H9 (cell line): Measurements from ENCODE around the gene STRA6. TPM values are rescaled to one million over a fixed set of nuclear protein-coding genes. Genes with fewer than 3 reads are reported as not detected.
A peak's percentile ranks its signal among the peaks of the same experiment; 100 is the strongest.

Experiments
- DNase-seq: peaks from one replicate; pipeline ENCODE4 v3.0.0-alpha.2; 2017
- H2AFZ ChIP-seq: one replicate; pipeline ENCODE4 v1.6.1; 2013; ENCODE audit warnings: mild to moderate bottlenecking, low read length, control low read depth, moderate library complexity
- H2AK5ac ChIP-seq: 2 replicates; pipeline ENCODE4 v1.6.1; 2013; ENCODE audit warnings: low read length, control low read depth, mixed read lengths; ENCODE audit not compliant: insufficient read length
- H2BK120ac ChIP-seq: one replicate; pipeline ENCODE4 v1.6.1; 2013; ENCODE audit warnings: low read depth, mild to moderate bottlenecking, low read length, control low read depth, inconsistent platforms; ENCODE audit not compliant: poor library complexity, severe bottlenecking
- H2BK12ac ChIP-seq: 2 replicates; pipeline ENCODE4 v1.6.1; 2013; ENCODE audit warnings: low read length, control low read depth, mixed read lengths, low read depth; ENCODE audit not compliant: insufficient read length
- H2BK15ac ChIP-seq: 2 replicates; pipeline ENCODE4 v1.6.1; 2013; ENCODE audit warnings: low read depth, low read length, control low read depth
- H2BK20ac ChIP-seq: one replicate; pipeline ENCODE4 v1.6.1; 2013; ENCODE audit warnings: low read depth, mild to moderate bottlenecking, low read length, control low read depth, inconsistent platforms; ENCODE audit not compliant: poor library complexity, severe bottlenecking
- H2BK5ac ChIP-seq: 2 replicates; pipeline ENCODE4 v1.6.1; 2013; ENCODE audit warnings: low read length, control low read depth, mixed read lengths; ENCODE audit not compliant: insufficient read length
- H3K14ac ChIP-seq: 2 replicates; pipeline ENCODE4 v1.6.1; 2013; ENCODE audit warnings: low read length, control low read depth; ENCODE audit not compliant: insufficient read depth
- H3K18ac ChIP-seq: 2 replicates; pipeline ENCODE4 v1.6.1; 2013; ENCODE audit warnings: low read depth, mild to moderate bottlenecking, mixed read lengths, low read length, control low read depth; ENCODE audit not compliant: insufficient read length
- H3K23ac ChIP-seq: 2 replicates; pipeline ENCODE4 v1.6.1; 2013; ENCODE audit warnings: low read length, control low read depth, mixed read lengths, low read depth; ENCODE audit not compliant: insufficient read length
- H3K23me2 ChIP-seq: 2 replicates; pipeline ENCODE4 v1.6.1; 2013; ENCODE audit warnings: low read depth, mild to moderate bottlenecking, mixed read lengths, low read length, control low read depth; ENCODE audit not compliant: insufficient read length, poor library complexity, severe bottlenecking
- H3K27ac ChIP-seq: 2 replicates; pipeline ENCODE4 v1.5.1; 2013; ENCODE audit warnings: low read length, control low read depth, mixed read lengths, low read depth; ENCODE audit not compliant: insufficient read length
- H3K27me3 ChIP-seq: 2 replicates; pipeline ENCODE4 v1.6.1; 2013; ENCODE audit warnings: low read length, control low read depth, inconsistent platforms; ENCODE audit not compliant: insufficient read depth
- H3K4ac ChIP-seq: 2 replicates; pipeline ENCODE4 v1.6.1; 2013; ENCODE audit warnings: low read depth, mild to moderate bottlenecking, control low read depth, inconsistent platforms, low read length, moderate library complexity
- H3K4me1 ChIP-seq: 2 replicates; pipeline ENCODE4 v1.6.1; 2013; ENCODE audit warnings: low read length, control low read depth, inconsistent platforms; ENCODE audit not compliant: insufficient read depth
- H3K4me2 ChIP-seq: 2 replicates; pipeline ENCODE4 v1.6.1; 2013; ENCODE audit warnings: low read length, control low read depth, mixed read lengths; ENCODE audit not compliant: insufficient read length, insufficient read depth
- H3K56ac ChIP-seq: 2 replicates; pipeline ENCODE4 v1.6.1; 2013; ENCODE audit warnings: low read depth, mild to moderate bottlenecking, mixed read lengths, low read length, control low read depth; ENCODE audit not compliant: insufficient read length
- H3K79me1 ChIP-seq: 2 replicates; pipeline ENCODE4 v1.6.1; 2013; ENCODE audit warnings: low read depth, mild to moderate bottlenecking, moderate library complexity, low read length, control low read depth, inconsistent platforms; ENCODE audit not compliant: insufficient read depth, poor library complexity, severe bottlenecking
- H3K79me2 ChIP-seq: 2 replicates; pipeline ENCODE4 v1.6.1; 2013; ENCODE audit warnings: low read length, control low read depth, inconsistent platforms; ENCODE audit not compliant: insufficient read depth
- H3K9ac ChIP-seq: 2 replicates; pipeline ENCODE4 v1.6.1; 2013; ENCODE audit warnings: low read length, control low read depth, mixed read lengths; ENCODE audit not compliant: insufficient read length; ENCODE audit errors: extremely low read depth
- H3K9me3 ChIP-seq: one replicate; pipeline ENCODE4 v1.6.1; 2013; ENCODE audit warnings: low read depth, low read length, inconsistent platforms; ENCODE audit not compliant: control insufficient read depth
- H3T11ph ChIP-seq: one replicate; pipeline ENCODE4 v1.6.1; 2013; ENCODE audit warnings: mild to moderate bottlenecking, low read length, control low read depth, inconsistent platforms
- H4K20me1 ChIP-seq: one replicate; pipeline ENCODE4 v1.6.1; 2013; ENCODE audit not compliant: control insufficient read depth, insufficient read length, insufficient read depth
- H4K5ac ChIP-seq: 2 replicates; pipeline ENCODE4 v1.6.1; 2013; ENCODE audit warnings: low read depth, mild to moderate bottlenecking, mixed read lengths, low read length, control low read depth; ENCODE audit not compliant: insufficient read length
- H4K8ac ChIP-seq: replicated peaks from 2 replicates; pipeline ENCODE4 v1.6.1; 2013; ENCODE audit warnings: low read length, control low read depth, mixed read lengths, low read depth; ENCODE audit not compliant: insufficient read length
- H4K91ac ChIP-seq: 2 replicates; pipeline ENCODE4 v1.6.1; 2013; ENCODE audit warnings: low read depth, mild to moderate bottlenecking, moderate library complexity, mixed read lengths, low read length, control low read depth; ENCODE audit not compliant: insufficient read length
- H3K27ac Mint-ChIP-seq, 3 experiments: 2 replicates in 2 of 3; 3 replicates in 1 of 3; pipeline ENCODE4 v1.8.0; 2020 to 2021; ENCODE audit warnings: mixed read lengths in 3 of 3, mild to moderate bottlenecking in 1 of 3, moderate library complexity in 1 of 3
- H3K27me3 Mint-ChIP-seq: 2 replicates; pipeline ENCODE4 v1.8.0; 2021; ENCODE audit warnings: low read depth, mild to moderate bottlenecking, moderate library complexity, mixed read lengths
- H3K36me3 Mint-ChIP-seq, 3 experiments: 2 replicates in 2 of 3; 3 replicates in 1 of 3; pipeline ENCODE4 v1.8.0; 2020 to 2021; ENCODE audit warnings: low read depth in 3 of 3, mixed read lengths in 3 of 3; ENCODE audit not compliant: insufficient read depth in 1 of 3
- H3K4me1 Mint-ChIP-seq, 2 experiments: 2 replicates each; pipeline ENCODE4 v1.8.0; 2020; ENCODE audit warnings: mixed read lengths in 2 of 2
- H3K4me3 Mint-ChIP-seq, 2 experiments: 2 replicates in 1 of 2; 3 replicates in 1 of 2; pipeline ENCODE4 v1.8.0; 2020 to 2021; ENCODE audit warnings: mild to moderate bottlenecking in 2 of 2, mixed read lengths in 2 of 2, moderate library complexity in 1 of 2
- H3K9me3 Mint-ChIP-seq, 2 experiments: 2 replicates in 1 of 2; 3 replicates in 1 of 2; pipeline ENCODE4 v1.8.0; 2020; ENCODE audit warnings: mild to moderate bottlenecking in 2 of 2, mixed read lengths in 2 of 2, moderate library complexity in 1 of 2
- WGBS: extraction: QIAGEN DNeasy Blood & Tissue Kit; methylation state at CpG from one replicate; pipeline ENCODE4 v1.1.7; 2013; ENCODE audit warnings: missing lambda C conversion rate, low lambda C conversion rate, mixed read lengths; ENCODE audit not compliant: insufficient read length; ENCODE audit errors: extremely low coverage; 5-methylcytosine and 5-hydroxymethylcytosine counted together
- total RNA-seq: library from RNA; stranded (reverse); gene quantifications from 2 replicates; pipeline ENCODE4 v1.2.1, GENCODE V29; 2021
- TF ChIP-seq, protein P1 (sequence below): fragments of 200-600 bp; sonication (generic); conservative IDR thresholded peaks from 3 replicates; pipeline ENCODE4 v1.8.0; 2021; ENCODE audit warnings: antibody characterized with exemption, mild to moderate bottlenecking

The STRA6 gene
- total RNA-seq, 1 experiment from 2014 or later = 12.8 TPM

DNA sequence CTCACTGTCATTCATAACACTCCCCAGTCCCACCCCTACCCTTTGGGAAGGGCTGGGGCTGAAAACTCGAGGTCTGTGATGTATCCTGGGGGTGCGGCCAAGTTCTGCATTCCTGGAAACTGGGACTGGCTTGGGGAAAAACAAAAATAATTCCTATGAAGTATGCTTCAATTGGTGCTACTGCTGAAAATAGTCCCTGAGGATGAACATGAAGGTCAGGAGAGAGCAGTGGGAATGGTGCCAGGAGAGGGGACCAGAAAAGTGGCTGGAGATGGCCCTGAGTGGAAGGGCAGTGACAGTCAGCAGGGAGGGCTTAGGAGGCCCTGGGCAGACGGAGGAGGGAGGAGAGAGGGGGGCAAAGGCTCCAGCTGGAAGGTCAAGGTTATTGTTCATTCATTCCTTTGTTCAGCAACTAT lies 33.9 kb downstream of the STRA6 start:
- H3K18ac ChIP-seq = no peak overlapping the region
- Mint-ChIP-seq H3K4me1 (peaks cover 15 to 33% of the 10 kb centered on the region in 2 experiments), H3K27ac (peak overlapping the region in 1 of 3 experiments; percentile 27; a peak in 2 of 7 replicates), H3K36me3 (no peaks in the 10 kb centered on the region), H3K4me3 (no peak overlapping the region), H3K9me3 (peaks cover 2 to 3% of the 10 kb centered on the region in 2 experiments; a peak in 3 of 5 replicates), H3K27me3 (peaks cover 41% of the 10 kb centered on the region)
- no peak overlapping the region for H2AFZ ChIP-seq
- TF ChIP-seq, protein P1, sequence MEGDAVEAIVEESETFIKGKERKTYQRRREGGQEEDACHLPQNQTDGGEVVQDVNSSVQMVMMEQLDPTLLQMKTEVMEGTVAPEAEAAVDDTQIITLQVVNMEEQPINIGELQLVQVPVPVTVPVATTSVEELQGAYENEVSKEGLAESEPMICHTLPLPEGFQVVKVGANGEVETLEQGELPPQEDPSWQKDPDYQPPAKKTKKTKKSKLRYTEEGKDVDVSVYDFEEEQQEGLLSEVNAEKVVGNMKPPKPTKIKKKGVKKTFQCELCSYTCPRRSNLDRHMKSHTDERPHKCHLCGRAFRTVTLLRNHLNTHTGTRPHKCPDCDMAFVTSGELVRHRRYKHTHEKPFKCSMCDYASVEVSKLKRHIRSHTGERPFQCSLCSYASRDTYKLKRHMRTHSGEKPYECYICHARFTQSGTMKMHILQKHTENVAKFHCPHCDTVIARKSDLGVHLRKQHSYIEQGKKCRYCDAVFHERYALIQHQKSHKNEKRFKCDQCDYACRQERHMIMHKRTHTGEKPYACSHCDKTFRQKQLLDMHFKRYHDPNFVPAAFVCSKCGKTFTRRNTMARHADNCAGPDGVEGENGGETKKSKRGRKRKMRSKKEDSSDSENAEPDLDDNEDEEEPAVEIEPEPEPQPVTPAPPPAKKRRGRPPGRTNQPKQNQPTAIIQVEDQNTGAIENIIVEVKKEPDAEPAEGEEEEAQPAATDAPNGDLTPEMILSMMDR = no peak
- no peak overlapping the region for H2BK20ac ChIP-seq
- H3T11ph ChIP-seq = no peak overlapping the region
- no peak overlapping the region for H2BK5ac ChIP-seq
- H4K5ac ChIP-seq = no peak overlapping the region
- no peak overlapping the region for H3K27ac ChIP-seq
- H3K27me3 ChIP-seq = no peaks in the 10 kb centered on the region
- no peak overlapping the region for H2BK12ac ChIP-seq
- H3K9ac ChIP-seq = no peak overlapping the region
- H3K4ac ChIP-seq = no peak overlapping the region
- no peak overlapping the region for H3K56ac ChIP-seq
- H3K23ac ChIP-seq = no peak overlapping the region
- no peak overlapping the region for H4K91ac ChIP-seq
- no peaks in the 10 kb centered on the region for H3K9me3 ChIP-seq
- no peaks in the 10 kb centered on the region for H3K79me2 ChIP-seq
- H3K14ac ChIP-seq = no peak overlapping the region
- no peaks in the 10 kb centered on the region for H3K79me1 ChIP-seq
- peaks cover 3% of the 10 kb centered on the region; the same call in 1 of the 2 replicates for H3K4me1 ChIP-seq
- H3K4me2 ChIP-seq = no peak overlapping the region
- no peak overlapping the region for H2BK120ac ChIP-seq
- no peak overlapping the region for H2BK15ac ChIP-seq
- no peaks in the 10 kb centered on the region for H3K23me2 ChIP-seq
- no CpG with 5 or more reads among the region's 3 CpGs for WGBS
- DNase-seq = no peak
- H2AK5ac ChIP-seq = no peak overlapping the region
- H4K8ac ChIP-seq = no peak overlapping the region
- H4K20me1 ChIP-seq = no peaks in the 10 kb centered on the region
